GM23338 (cell line): ENCODE data around the gene ALG14.

ENCODE experiments used
- CREB1 ChIP-seq: fragments of 250-450 bp; sonication (Bioruptor Pico); IDR thresholded peaks from 2 replicates; pipeline ENCODE4 v1.5.0; 2020; ENCODE audit warnings: low read depth, mild to moderate bottlenecking, moderate library complexity
- CTCF ChIP-seq, 2 experiments: fragments of 200-600 bp in 1 of 2; sonication (generic) in 1 of 2; conservative IDR thresholded peaks; 2 replicates each; pipeline versions ENCODE4 v1.5.1 to v1.6.1; 2016 to 2017; ENCODE audit warnings: antibody characterized with exemption in 2 of 2, low read depth in 2 of 2, mild to moderate bottlenecking in 2 of 2, moderate library complexity in 1 of 2
- EZH2 ChIP-seq: fragments of 200-600 bp; sonication (generic); IDR thresholded peaks from one replicate; pipeline ENCODE4 v1.8.0; 2017; ENCODE audit warnings: antibody characterized with exemption, mild to moderate bottlenecking, low read depth; ENCODE audit not compliant: unreplicated experiment
- EZH2phosphoT487 ChIP-seq: fragments of 200-600 bp; sonication (generic); IDR thresholded peaks from one replicate; pipeline ENCODE4 v1.8.1; 2018; ENCODE audit warnings: antibody characterized with exemption; ENCODE audit not compliant: unreplicated experiment
- JUNB ChIP-seq: IDR thresholded peaks from one replicate; pipeline ENCODE4 v1.6.1; 2016; ENCODE audit warnings: antibody characterized with exemption; ENCODE audit not compliant: unreplicated experiment
- NANOG ChIP-seq: IDR thresholded peaks from 2 replicates; pipeline ENCODE4 v1.6.1; 2016; ENCODE audit warnings: antibody characterized with exemption, borderline replicate concordance
- POLR2AphosphoS5 ChIP-seq: IDR thresholded peaks from 2 replicates; pipeline ENCODE4 v1.6.1; 2016; ENCODE audit warnings: antibody characterized with exemption, low read depth
- REST ChIP-seq: IDR thresholded peaks from one replicate; pipeline ENCODE4 v1.6.1; 2018; ENCODE audit warnings: antibody characterized with exemption; ENCODE audit not compliant: unreplicated experiment
- ZNF114 ChIP-seq: fragments of 250-450 bp; sonication (Bioruptor Pico); IDR thresholded peaks from 2 replicates; pipeline ENCODE4 v1.5.0; 2020; ENCODE audit warnings: mild to moderate bottlenecking, moderate library complexity

GRCh38 chr1:95080446-95080845 is 7.7 kb upstream of the ALG14 start:
- TF ChIP-seq POLR2AphosphoS5 (no peak), EZH2 (no peak), CTCF (conservative IDR thresholded peaks at IDR 0.05; ENCODE audit: low read depth in 2 of 2) (no peak), CREB1 (no peak), REST (no peak), JUNB (no peak), EZH2phosphoT487 (no peak), NANOG (no peak), ZNF114 (CRISPR knock-in tag) (no peak)
